Measurements from ENCODE around the gene BRWD1.

DNA sequence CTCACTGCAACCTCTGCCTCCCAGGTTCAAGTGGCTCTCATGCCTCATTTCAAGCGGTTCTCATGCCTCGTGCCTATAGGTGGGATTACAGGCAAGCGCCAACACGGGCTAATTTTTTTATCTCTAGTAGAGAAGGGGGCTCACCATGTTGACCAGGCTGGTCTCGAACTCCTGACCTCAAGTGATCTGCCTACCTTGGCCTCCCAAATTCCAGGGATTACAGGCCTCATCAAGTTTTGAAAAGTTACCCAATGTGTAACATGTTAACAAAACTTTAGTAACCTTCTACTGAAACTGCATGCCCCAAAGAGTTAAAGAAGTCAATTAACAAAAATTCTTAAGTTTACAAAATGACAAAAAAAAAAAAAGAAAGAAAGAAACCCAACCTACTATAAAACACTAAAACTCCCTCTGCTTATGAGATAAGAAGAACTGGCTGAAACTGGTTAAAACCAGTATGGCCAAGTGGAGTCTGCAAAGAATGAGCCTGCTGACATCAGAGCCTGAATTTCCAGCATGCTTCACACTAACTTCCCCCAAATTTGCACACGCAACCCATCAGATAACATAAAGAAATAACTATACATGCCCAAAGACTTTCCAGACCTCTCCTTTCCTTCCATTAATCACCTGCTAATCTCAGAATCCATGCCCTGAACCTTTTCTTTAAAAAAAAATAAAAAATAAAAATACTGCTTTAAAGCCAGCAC, 104.7 kb downstream of the BRWD1 start:
- TF ChIP-seq, protein P1, sequence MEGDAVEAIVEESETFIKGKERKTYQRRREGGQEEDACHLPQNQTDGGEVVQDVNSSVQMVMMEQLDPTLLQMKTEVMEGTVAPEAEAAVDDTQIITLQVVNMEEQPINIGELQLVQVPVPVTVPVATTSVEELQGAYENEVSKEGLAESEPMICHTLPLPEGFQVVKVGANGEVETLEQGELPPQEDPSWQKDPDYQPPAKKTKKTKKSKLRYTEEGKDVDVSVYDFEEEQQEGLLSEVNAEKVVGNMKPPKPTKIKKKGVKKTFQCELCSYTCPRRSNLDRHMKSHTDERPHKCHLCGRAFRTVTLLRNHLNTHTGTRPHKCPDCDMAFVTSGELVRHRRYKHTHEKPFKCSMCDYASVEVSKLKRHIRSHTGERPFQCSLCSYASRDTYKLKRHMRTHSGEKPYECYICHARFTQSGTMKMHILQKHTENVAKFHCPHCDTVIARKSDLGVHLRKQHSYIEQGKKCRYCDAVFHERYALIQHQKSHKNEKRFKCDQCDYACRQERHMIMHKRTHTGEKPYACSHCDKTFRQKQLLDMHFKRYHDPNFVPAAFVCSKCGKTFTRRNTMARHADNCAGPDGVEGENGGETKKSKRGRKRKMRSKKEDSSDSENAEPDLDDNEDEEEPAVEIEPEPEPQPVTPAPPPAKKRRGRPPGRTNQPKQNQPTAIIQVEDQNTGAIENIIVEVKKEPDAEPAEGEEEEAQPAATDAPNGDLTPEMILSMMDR (IDR thresholded peaks at IDR 0.05): no peak
- no peak for TF ChIP-seq ZFX (IDR thresholded peaks at IDR 0.05; ENCODE audit: borderline replicate concordance)
